NB4 (cell line): ENCODE measurements around the gene LRRC56.

Source experiments
- DNase-seq: peaks from one replicate; pipeline ENCODE4 v3.0.0; 2010; ENCODE audit warnings: low read depth
- H3K4me3 ChIP-seq: one replicate; pipeline ENCODE4 v1.5.1; 2011; ENCODE audit warnings: mild to moderate bottlenecking, low read depth, low read length, moderate library complexity
- MYC ChIP-seq: IDR thresholded peaks from 2 replicates; pipeline ENCODE4 v1.6.1; 2011; ENCODE audit warnings: low read depth, low read length
- POLR2A ChIP-seq: IDR thresholded peaks from 2 replicates; pipeline ENCODE4 v1.6.1; 2011; ENCODE audit warnings: mild to moderate bottlenecking; ENCODE audit not compliant: insufficient read length; ENCODE audit errors: extremely low read depth
- TF ChIP-seq, protein P1 (sequence below): IDR thresholded peaks from 2 replicates; pipeline ENCODE4 v1.6.1; 2011; ENCODE audit warnings: low read depth, low read length
- TF ChIP-seq, protein P2 (sequence below): IDR thresholded peaks from one replicate; pipeline ENCODE4 v1.5.1; 2012; ENCODE audit warnings: low read depth, low read length

The LRRC56 gene

DNA sequence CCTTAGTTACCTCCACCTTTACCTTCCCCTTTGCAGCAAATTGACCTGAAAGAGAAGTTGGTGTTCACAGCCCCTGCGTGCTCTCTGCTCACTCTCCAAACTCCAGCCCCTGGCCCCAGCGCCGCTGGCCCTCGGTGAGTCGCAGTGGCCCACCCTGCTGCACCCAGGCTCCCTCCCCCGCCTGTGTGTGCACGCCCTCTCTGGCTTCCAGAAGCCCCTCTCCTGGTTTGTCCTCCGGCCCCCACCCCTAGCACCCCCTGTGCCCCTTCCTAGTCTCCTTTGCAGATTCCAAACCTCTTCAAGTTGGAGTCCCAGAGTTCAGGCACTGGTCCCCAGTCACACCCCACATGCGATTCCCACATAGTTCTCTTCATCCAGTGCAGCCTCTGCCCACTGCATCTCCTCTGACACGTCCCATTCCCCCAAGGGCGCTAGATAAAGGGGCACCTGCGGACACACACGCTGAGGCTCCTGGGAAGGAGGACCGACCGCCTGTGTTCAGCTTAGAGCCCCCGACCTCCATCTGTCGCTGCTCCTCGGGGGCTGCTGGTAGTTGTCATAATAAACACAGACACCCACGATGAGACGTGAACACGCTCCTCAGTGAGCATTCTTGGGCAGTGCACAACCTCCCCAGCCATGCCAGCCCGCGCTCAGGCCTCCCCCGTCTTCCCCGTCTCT is 37.4 kb downstream of the LRRC56 start:
- TF ChIP-seq, protein P1, sequence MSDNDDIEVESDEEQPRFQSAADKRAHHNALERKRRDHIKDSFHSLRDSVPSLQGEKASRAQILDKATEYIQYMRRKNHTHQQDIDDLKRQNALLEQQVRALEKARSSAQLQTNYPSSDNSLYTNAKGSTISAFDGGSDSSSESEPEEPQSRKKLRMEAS, result no peak
- TF ChIP-seq POLR2A, result no peak
- TF ChIP-seq, protein P2, sequence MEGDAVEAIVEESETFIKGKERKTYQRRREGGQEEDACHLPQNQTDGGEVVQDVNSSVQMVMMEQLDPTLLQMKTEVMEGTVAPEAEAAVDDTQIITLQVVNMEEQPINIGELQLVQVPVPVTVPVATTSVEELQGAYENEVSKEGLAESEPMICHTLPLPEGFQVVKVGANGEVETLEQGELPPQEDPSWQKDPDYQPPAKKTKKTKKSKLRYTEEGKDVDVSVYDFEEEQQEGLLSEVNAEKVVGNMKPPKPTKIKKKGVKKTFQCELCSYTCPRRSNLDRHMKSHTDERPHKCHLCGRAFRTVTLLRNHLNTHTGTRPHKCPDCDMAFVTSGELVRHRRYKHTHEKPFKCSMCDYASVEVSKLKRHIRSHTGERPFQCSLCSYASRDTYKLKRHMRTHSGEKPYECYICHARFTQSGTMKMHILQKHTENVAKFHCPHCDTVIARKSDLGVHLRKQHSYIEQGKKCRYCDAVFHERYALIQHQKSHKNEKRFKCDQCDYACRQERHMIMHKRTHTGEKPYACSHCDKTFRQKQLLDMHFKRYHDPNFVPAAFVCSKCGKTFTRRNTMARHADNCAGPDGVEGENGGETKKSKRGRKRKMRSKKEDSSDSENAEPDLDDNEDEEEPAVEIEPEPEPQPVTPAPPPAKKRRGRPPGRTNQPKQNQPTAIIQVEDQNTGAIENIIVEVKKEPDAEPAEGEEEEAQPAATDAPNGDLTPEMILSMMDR, result no peak
- TF ChIP-seq MYC, result no peak
- no peak for DNase-seq
- no peak overlapping the region for H3K4me3 ChIP-seq

GRCh38 chr11:575313-575995 is 38.1 kb downstream of the LRRC56 start:
- H3K4me3 ChIP-seq, result peak overlapping the region; percentile 16
- no peak for DNase-seq
- TF ChIP-seq POLR2A (no peak), MYC (no peak)
- TF ChIP-seq, protein P1, result no peak
- TF ChIP-seq, protein P2, result no peak

DNA sequence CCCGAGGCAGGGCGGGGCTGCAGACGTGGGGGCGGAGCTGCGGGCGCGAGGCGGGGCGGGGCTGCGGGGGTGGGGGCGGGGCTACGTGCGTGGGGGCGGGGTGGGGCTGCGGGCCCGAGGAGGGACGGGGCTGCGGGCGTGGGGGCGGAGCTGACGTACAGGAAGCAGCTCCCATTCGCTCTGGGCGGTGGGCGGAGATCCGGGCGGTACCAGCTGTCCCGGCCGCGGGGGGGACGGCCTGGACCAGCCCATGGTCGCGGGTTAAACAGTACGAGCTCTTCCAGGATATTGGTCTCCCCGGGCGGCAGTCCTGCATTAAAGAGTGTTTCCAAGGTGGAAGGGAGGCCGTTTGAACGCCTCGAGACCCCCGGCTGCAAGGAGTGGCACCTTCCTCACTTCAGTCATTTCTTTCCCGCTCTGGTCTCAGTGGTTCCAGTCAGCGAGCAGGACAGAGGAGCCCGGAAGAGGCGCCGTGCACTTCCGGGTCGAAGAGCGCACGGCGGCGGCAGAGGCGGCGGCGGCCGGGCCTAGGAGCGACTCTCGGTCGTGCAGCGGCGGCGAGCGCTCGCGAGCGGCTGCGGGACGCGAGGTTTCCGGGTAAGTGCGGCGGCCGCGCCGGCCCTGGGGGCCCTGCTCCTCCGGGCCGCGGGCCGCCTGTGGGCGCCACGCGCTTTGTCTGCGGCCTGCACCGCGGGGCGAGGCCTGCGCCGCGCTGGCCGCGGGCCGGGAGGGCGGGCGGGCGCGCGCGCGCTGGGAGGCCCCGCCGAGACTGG is 38.9 kb downstream of the LRRC56 start, which contains the start of gene PHRF1:
Gene PHRF1, plus strand, starts transcription at position 475 of the 773 bp plus-strand sequence. CDS start 5,043 bp downstream, outside the sequence.
- peak; percentile 92 for DNase-seq
- TF ChIP-seq, protein P2, result no peak
- TF ChIP-seq POLR2A (peak; percentile 71), MYC (peak; percentile 78)
- TF ChIP-seq, protein P1, result peak; percentile 62; the same call in 1 of the 2 replicates
- peak within 1 kb of the TSS; percentile 81 for H3K4me3 ChIP-seq

- peak overlapping the region; percentile 81 for H3K4me3 ChIP-seq
- TF ChIP-seq, protein P2, result no peak
- TF ChIP-seq, protein P1, result no peak
- TF ChIP-seq POLR2A (no peak), MYC (no peak)
- DNase-seq, result no peak
Observed at GRCh38 chr11:576811-577610, 39.7 kb downstream of the LRRC56 start.

- H3K4me3 ChIP-seq, result peak overlapping the region; percentile 81
- TF ChIP-seq POLR2A (no peak), MYC (no peak)
- TF ChIP-seq, protein P1, result no peak
- TF ChIP-seq, protein P2, result no peak
- DNase-seq, result no peak
Observed at GRCh38 chr11:577611-577894, 40.2 kb downstream of the LRRC56 start.
